Measurements from ENCODE around the gene FUNDC2.

FUNDC2 gene

GRCh38 chrX:155026727-155027508 lies at the start of gene FUNDC2:
Gene FUNDC2 (plus strand): TSS chrX:155026844. CDS start chrX:155026939, 95 bp downstream.
- Histone ChIP-seq H3K4me1 (ENCODE audit: control insufficient read depth, insufficient read depth, low read length) (peaks cover 7% of the 10 kb centered on the region; the same call in 1 of the 2 replicates), H3K9ac (ENCODE audit: low read depth, low read length) (peak within 1 kb of the TSS; percentile 90), H3K27me3 (ENCODE audit: control insufficient read depth, insufficient read depth, low read length) (no peaks in the 10 kb centered on the region), H3K36me3 (ENCODE audit: control insufficient read depth, insufficient read depth, low read length) (no peaks in the 10 kb centered on the region), H3K4me3 (ENCODE audit: low read depth, low read length) (peak within 1 kb of the TSS; percentile 76), H3K9me3 (ENCODE audit: control insufficient read depth, insufficient read depth, low read length) (peaks cover 15% of the 10 kb centered on the region; the same call in 1 of the 2 replicates), H3K27ac (ENCODE audit: low read depth, low read length) (peak within 1 kb of the TSS; percentile 94)

- Histone ChIP-seq H3K4me1 (ENCODE audit: control insufficient read depth, insufficient read depth, low read length) (no peaks in the 10 kb centered on the region), H3K27me3 (ENCODE audit: control insufficient read depth, insufficient read depth, low read length) (no peaks in the 10 kb centered on the region), H3K27ac (ENCODE audit: low read depth, low read length) (no peak overlapping the region), H3K9ac (ENCODE audit: low read depth, low read length) (no peak overlapping the region), H3K4me3 (ENCODE audit: low read depth, low read length) (no peak overlapping the region), H3K36me3 (ENCODE audit: control insufficient read depth, insufficient read depth, low read length) (no peaks in the 10 kb centered on the region), H3K9me3 (ENCODE audit: control insufficient read depth, insufficient read depth, low read length) (peaks cover 40% of the 10 kb centered on the region)
These were observed 47.0 kb upstream of the FUNDC2 start for GRCh38 chrX:154979629-154980028.

GRCh38 chrX:154980330-154981115 lies 46.1 kb upstream of the FUNDC2 start:
- no peaks in the 10 kb centered on the region for H3K36me3 ChIP-seq (ENCODE audit: control insufficient read depth, insufficient read depth, low read length)
- H3K4me3 ChIP-seq (ENCODE audit: low read depth, low read length), result no peak overlapping the region; the same call in 1 of the 2 replicates
- no peaks in the 10 kb centered on the region for H3K4me1 ChIP-seq (ENCODE audit: control insufficient read depth, insufficient read depth, low read length)
- H3K9me3 ChIP-seq (ENCODE audit: control insufficient read depth, insufficient read depth, low read length), result peaks cover 45% of the 10 kb centered on the region
- H3K9ac ChIP-seq (ENCODE audit: low read depth, low read length), result no peak overlapping the region
- H3K27me3 ChIP-seq (ENCODE audit: control insufficient read depth, insufficient read depth, low read length), result no peaks in the 10 kb centered on the region
- H3K27ac ChIP-seq (ENCODE audit: low read depth, low read length), result no peak overlapping the region

GRCh38 chrX:154981116-154981411 lies 45.6 kb upstream of the FUNDC2 start:
- H3K4me3 ChIP-seq (ENCODE audit: low read depth, low read length), result no peak overlapping the region
- no peak overlapping the region for H3K27ac ChIP-seq (ENCODE audit: low read depth, low read length)
- H3K9ac ChIP-seq (ENCODE audit: low read depth, low read length), result no peak overlapping the region
- H3K36me3 ChIP-seq (ENCODE audit: control insufficient read depth, insufficient read depth, low read length), result no peaks in the 10 kb centered on the region
- peaks cover 41% of the 10 kb centered on the region for H3K9me3 ChIP-seq (ENCODE audit: control insufficient read depth, insufficient read depth, low read length)
- H3K27me3 ChIP-seq (ENCODE audit: control insufficient read depth, insufficient read depth, low read length), result no peaks in the 10 kb centered on the region
- H3K4me1 ChIP-seq (ENCODE audit: control insufficient read depth, insufficient read depth, low read length), result no peaks in the 10 kb centered on the region

- Histone ChIP-seq H3K9ac (ENCODE audit: low read depth, low read length) (no peak overlapping the region), H3K4me1 (ENCODE audit: control insufficient read depth, insufficient read depth, low read length) (no peaks in the 10 kb centered on the region), H3K4me3 (ENCODE audit: low read depth, low read length) (no peak overlapping the region), H3K36me3 (ENCODE audit: control insufficient read depth, insufficient read depth, low read length) (no peaks in the 10 kb centered on the region), H3K27ac (ENCODE audit: low read depth, low read length) (no peak overlapping the region), H3K27me3 (ENCODE audit: control insufficient read depth, insufficient read depth, low read length) (no peaks in the 10 kb centered on the region), H3K9me3 (ENCODE audit: control insufficient read depth, insufficient read depth, low read length) (peaks cover 21% of the 10 kb centered on the region; the same call in 1 of the 2 replicates)
These were observed 39.6 kb upstream of the FUNDC2 start for GRCh38 chrX:154986826-154987575.

- no peaks in the 10 kb centered on the region for H3K36me3 ChIP-seq (ENCODE audit: control insufficient read depth, insufficient read depth, low read length)
- H3K27me3 ChIP-seq (ENCODE audit: control insufficient read depth, insufficient read depth, low read length), result no peaks in the 10 kb centered on the region
- no peak overlapping the region for H3K4me3 ChIP-seq (ENCODE audit: low read depth, low read length)
- no peak overlapping the region for H3K9ac ChIP-seq (ENCODE audit: low read depth, low read length)
- no peaks in the 10 kb centered on the region for H3K4me1 ChIP-seq (ENCODE audit: control insufficient read depth, insufficient read depth, low read length)
- H3K27ac ChIP-seq (ENCODE audit: low read depth, low read length), result no peak overlapping the region
- H3K9me3 ChIP-seq (ENCODE audit: control insufficient read depth, insufficient read depth, low read length), result peaks cover 23% of the 10 kb centered on the region; the same call in 1 of the 2 replicates
These were observed 38.7 kb upstream of the FUNDC2 start for GRCh38 chrX:154987940-154988339.

- no peak overlapping the region for H3K27ac ChIP-seq (ENCODE audit: low read depth, low read length)
- H3K4me3 ChIP-seq (ENCODE audit: low read depth, low read length), result no peak overlapping the region
- H3K4me1 ChIP-seq (ENCODE audit: control insufficient read depth, insufficient read depth, low read length), result no peaks in the 10 kb centered on the region
- H3K27me3 ChIP-seq (ENCODE audit: control insufficient read depth, insufficient read depth, low read length), result no peaks in the 10 kb centered on the region
- no peak overlapping the region for H3K9ac ChIP-seq (ENCODE audit: low read depth, low read length)
- peaks cover 23% of the 10 kb centered on the region; the same call in 1 of the 2 replicates for H3K9me3 ChIP-seq (ENCODE audit: control insufficient read depth, insufficient read depth, low read length)
- H3K36me3 ChIP-seq (ENCODE audit: control insufficient read depth, insufficient read depth, low read length), result no peaks in the 10 kb centered on the region
These were observed 37.9 kb upstream of the FUNDC2 start for GRCh38 chrX:154988719-154989118.

- Histone ChIP-seq H3K4me1 (ENCODE audit: control insufficient read depth, insufficient read depth, low read length) (no peaks in the 10 kb centered on the region), H3K27me3 (ENCODE audit: control insufficient read depth, insufficient read depth, low read length) (no peaks in the 10 kb centered on the region), H3K9me3 (ENCODE audit: control insufficient read depth, insufficient read depth, low read length) (peaks cover 16% of the 10 kb centered on the region; the same call in 1 of the 2 replicates), H3K9ac (ENCODE audit: low read depth, low read length) (no peak overlapping the region), H3K27ac (ENCODE audit: low read depth, low read length) (no peak overlapping the region), H3K4me3 (ENCODE audit: low read depth, low read length) (no peak overlapping the region), H3K36me3 (ENCODE audit: control insufficient read depth, insufficient read depth, low read length) (no peaks in the 10 kb centered on the region)
These were observed 36.1 kb upstream of the FUNDC2 start for GRCh38 chrX:154990496-154990895.

GRCh38 chrX:154991039-154991438 lies 35.6 kb upstream of the FUNDC2 start:
- Histone ChIP-seq H3K36me3 (ENCODE audit: control insufficient read depth, insufficient read depth, low read length) (no peaks in the 10 kb centered on the region), H3K9me3 (ENCODE audit: control insufficient read depth, insufficient read depth, low read length) (peaks cover 15% of the 10 kb centered on the region; the same call in 1 of the 2 replicates), H3K27ac (ENCODE audit: low read depth, low read length) (no peak overlapping the region), H3K4me1 (ENCODE audit: control insufficient read depth, insufficient read depth, low read length) (no peaks in the 10 kb centered on the region), H3K9ac (ENCODE audit: low read depth, low read length) (no peak overlapping the region), H3K4me3 (ENCODE audit: low read depth, low read length) (no peak overlapping the region), H3K27me3 (ENCODE audit: control insufficient read depth, insufficient read depth, low read length) (no peaks in the 10 kb centered on the region)

GRCh38 chrX:154991476-154991875 lies 35.2 kb upstream of the FUNDC2 start:
- H3K36me3 ChIP-seq (ENCODE audit: control insufficient read depth, insufficient read depth, low read length), result no peaks in the 10 kb centered on the region
- no peaks in the 10 kb centered on the region for H3K27me3 ChIP-seq (ENCODE audit: control insufficient read depth, insufficient read depth, low read length)
- no peaks in the 10 kb centered on the region for H3K4me1 ChIP-seq (ENCODE audit: control insufficient read depth, insufficient read depth, low read length)
- H3K4me3 ChIP-seq (ENCODE audit: low read depth, low read length), result no peak overlapping the region
- H3K27ac ChIP-seq (ENCODE audit: low read depth, low read length), result no peak overlapping the region
- H3K9me3 ChIP-seq (ENCODE audit: control insufficient read depth, insufficient read depth, low read length), result peaks cover 19% of the 10 kb centered on the region; the same call in 1 of the 2 replicates
- no peak overlapping the region for H3K9ac ChIP-seq (ENCODE audit: low read depth, low read length)
